Adrenal gland (tissue), 12 donors: ENCODE results near the gene KLHL13. TPM values are rescaled to one million over a fixed set of nuclear protein-coding genes. Genes with fewer than 3 reads are reported as not detected.

ENCODE experiments used
- DNase-seq, 7 donors: peaks; one replicate each; pipeline ENCODE4 v3.0.0-alpha.2; 2019 to 2020
- H3K27ac ChIP-seq, 5 donors: fragments of 200-600 bp; sonication (generic) in 4 of 5; 1 replicate in 3 of 5; 2 replicates in 2 of 5; pipeline versions ENCODE4 v1.5.1 to v1.8.0; 2016 to 2020; ENCODE audit warnings: mild to moderate bottlenecking in 1 of 5
- H3K27me3 ChIP-seq: fragments of 200-600 bp; 2 replicates; pipeline ENCODE4 v1.8.0; 2021
- H3K36me3 ChIP-seq, 2 donors: fragments of 200-600 bp; replicated peaks in 1 of 2; 1 replicate in 1 of 2; 2 replicates in 1 of 2; pipeline versions ENCODE4 v1.5.1 to v1.8.0; 2018 to 2022
- H3K4me1 ChIP-seq, 2 donors: fragments of 200-600 bp; replicated peaks in 1 of 2; 1 replicate in 1 of 2; 2 replicates in 1 of 2; pipeline versions ENCODE4 v1.5.1 to v1.8.0; 2018 to 2021
- H3K4me3 ChIP-seq, 4 donors: fragments of 200-600 bp; sonication (generic) in 3 of 4; one replicate each; pipeline ENCODE4 v1.5.1; 2016 to 2018
- H3K9me3 ChIP-seq, 3 donors: fragments of 200-600 bp; sonication (generic) in 1 of 3; replicated peaks in 1 of 3; 1 replicate in 2 of 3; 2 replicates in 1 of 3; pipeline versions ENCODE4 v1.5.1 to v1.8.0; 2016 to 2021
- POLR2A ChIP-seq, 2 donors: fragments of 450-650 bp; IDR thresholded peaks; one replicate each; pipeline ENCODE4 v1.6.1; 2017; ENCODE audit warnings: antibody characterized with exemption in 2 of 2, mild to moderate bottlenecking in 2 of 2, moderate library complexity in 1 of 2
- WGBS, 4 donors: extraction: QIAGEN DNeasy Blood & Tissue Kit in 2 of 4; methylation state at CpG; one replicate each; pipeline versions ENCODE4 v1.1.5 to v1.1.7; 2013 to 2017; 5-methylcytosine and 5-hydroxymethylcytosine counted together
- intact Hi-C, 2 donors: fragments of 100-400 bp; cut with DNase I; formaldehyde crosslinking; loops; one replicate each; pipeline versions ENCODE4 v1.14.1 to v1.15.0; 2022 to 2023
- polyA plus RNA-seq, 3 donors: library from polyadenylated mRNA; stranded (reverse); fragments of 200-250 nt in 2 of 3; fragments of 350-450 nt in 1 of 3; fragmentation: Illumina TruSeq in 1 of 3; extraction: RNeasy Lipid Tissue Mini Kit (QIAGEN cat#74804) in 1 of 3; gene quantifications; one replicate each; pipeline ENCODE4 v1.2.3, GENCODE V29; 2013 to 2014
- total RNA-seq, 9 donors: library from RNA; depleted of rRNA in 4 of 9; stranded (reverse); fragments of >200 nt in 4 of 9; fragments of 120-200 nt in 1 of 9; fragmentation: NEBNext Ultra II Directional in 1 of 9; extraction: Animal tissue kit (Norgen Biotek cat#: 25700) in 1 of 9; gene quantifications; one replicate each; pipeline versions ENCODE4 v1.1.0 to v1.2.4, GENCODE V29; 2013 to 2023
- TF ChIP-seq, protein P1 (sequence below), 6 experiments: fragments of 450-650 bp in 4 of 6; fragments of 200-600 bp in 2 of 6; sonication (generic) in 1 of 6; IDR thresholded peaks; 1 replicate in 5 of 6; 2 replicates in 1 of 6; pipeline versions ENCODE4 v1.5.1 to v1.8.0; 2016 to 2021; ENCODE audit warnings: antibody characterized with exemption in 6 of 6, mild to moderate bottlenecking in 2 of 6, moderate library complexity in 1 of 6
- donor health status: healthy with polysubstance abuse.
- donor health status: Bipolar disorder and iron deficiency.
- donor health status: DM: yes; HTN: yes; CAD: no.
- donor health status: DM: no; HTN: no; CAD: no.
- donor health status: DM: no; HTN: no; CAD: no.
- donor health status: DM: yes; HTN: yes; CAD: no.

KLHL13 gene
- total and polyA plus RNA-seq, 12 donors = 2.9 to 55.9 (median 8.4) TPM

GRCh38 chrX:118038614-118039365 lies 77.8 kb downstream of the KLHL13 start:
- 62 to 87% (median 69%) methylated on average over 3 of the region's 3 CpGs; no CpG with 5 or more reads in 1 of the 4 donors for WGBS, 4 donors
- Histone ChIP-seq H3K4me1 (no peaks in the 10 kb centered on the region), H3K27ac (no peak overlapping the region), H3K36me3 (no peaks in the 10 kb centered on the region), H3K27me3 (no peaks in the 10 kb centered on the region), H3K4me3 (no peak overlapping the region), H3K9me3 (peaks cover 0 to 4% (median 0%) of the 10 kb centered on the region in 3 donors)
- TF ChIP-seq POLR2A (IDR thresholded peaks at IDR 0.05) = no peak
- TF ChIP-seq, protein P1, sequence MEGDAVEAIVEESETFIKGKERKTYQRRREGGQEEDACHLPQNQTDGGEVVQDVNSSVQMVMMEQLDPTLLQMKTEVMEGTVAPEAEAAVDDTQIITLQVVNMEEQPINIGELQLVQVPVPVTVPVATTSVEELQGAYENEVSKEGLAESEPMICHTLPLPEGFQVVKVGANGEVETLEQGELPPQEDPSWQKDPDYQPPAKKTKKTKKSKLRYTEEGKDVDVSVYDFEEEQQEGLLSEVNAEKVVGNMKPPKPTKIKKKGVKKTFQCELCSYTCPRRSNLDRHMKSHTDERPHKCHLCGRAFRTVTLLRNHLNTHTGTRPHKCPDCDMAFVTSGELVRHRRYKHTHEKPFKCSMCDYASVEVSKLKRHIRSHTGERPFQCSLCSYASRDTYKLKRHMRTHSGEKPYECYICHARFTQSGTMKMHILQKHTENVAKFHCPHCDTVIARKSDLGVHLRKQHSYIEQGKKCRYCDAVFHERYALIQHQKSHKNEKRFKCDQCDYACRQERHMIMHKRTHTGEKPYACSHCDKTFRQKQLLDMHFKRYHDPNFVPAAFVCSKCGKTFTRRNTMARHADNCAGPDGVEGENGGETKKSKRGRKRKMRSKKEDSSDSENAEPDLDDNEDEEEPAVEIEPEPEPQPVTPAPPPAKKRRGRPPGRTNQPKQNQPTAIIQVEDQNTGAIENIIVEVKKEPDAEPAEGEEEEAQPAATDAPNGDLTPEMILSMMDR (IDR thresholded peaks at IDR 0.05) = no peak
- DNase-seq = no peak
- intact Hi-C loops = no loop called here

GRCh38 chrX:118026631-118027030 lies 90.0 kb downstream of the KLHL13 start:
- no peak overlapping the region for H3K27ac ChIP-seq
- H3K4me1 ChIP-seq = no peaks in the 10 kb centered on the region

DNA sequence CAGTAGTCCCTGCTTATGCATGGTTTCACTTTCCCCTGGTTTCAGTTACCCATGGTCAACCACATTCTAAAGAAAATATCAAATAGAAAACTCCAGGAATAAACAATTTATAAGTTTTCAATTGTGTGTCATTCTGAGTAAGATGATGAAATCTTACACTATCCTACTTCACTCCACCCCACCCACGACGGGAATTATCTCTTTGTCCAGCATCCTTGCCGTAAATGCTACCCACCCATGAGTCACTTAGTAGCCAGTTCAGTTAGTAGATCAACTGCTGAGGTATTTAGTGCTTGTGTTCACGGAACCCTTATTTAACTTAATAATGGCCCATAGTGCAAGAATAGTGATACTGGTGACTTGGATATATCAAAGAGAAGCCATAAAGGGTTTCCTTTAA lies 91.4 kb downstream of the KLHL13 start:
- Histone ChIP-seq H3K4me3 (no peak overlapping the region), H3K4me1 (no peaks in the 10 kb centered on the region), H3K36me3 (no peaks in the 10 kb centered on the region), H3K9me3 (no peaks in the 10 kb centered on the region), H3K27ac (no peak overlapping the region), H3K27me3 (no peaks in the 10 kb centered on the region)
- WGBS, 4 donors = 63 to 92% (median 79%) methylated on average over 4 of the region's 4 CpGs
- intact Hi-C loops = no loop called here
- no peak for DNase-seq
- TF ChIP-seq POLR2A (IDR thresholded peaks at IDR 0.05) = no peak
- TF ChIP-seq, protein P1 (IDR thresholded peaks at IDR 0.05) = no peak

More at GRCh38 chrX:118026631-118027030, 90.0 kb downstream of the KLHL13 start:
- intact Hi-C loops = no loop called here
- Histone ChIP-seq H3K4me3 (no peak overlapping the region), H3K9me3 (no peaks in the 10 kb centered on the region), H3K36me3 (no peaks in the 10 kb centered on the region), H3K27me3 (no peaks in the 10 kb centered on the region)
- 56 to 87% (median 81%) methylated on average over 1 of the region's 1 CpG for WGBS, 4 donors
- DNase-seq = no peak
- no peak for TF ChIP-seq POLR2A (IDR thresholded peaks at IDR 0.05)
- TF ChIP-seq, protein P1 (IDR thresholded peaks at IDR 0.05) = no peak

DNA sequence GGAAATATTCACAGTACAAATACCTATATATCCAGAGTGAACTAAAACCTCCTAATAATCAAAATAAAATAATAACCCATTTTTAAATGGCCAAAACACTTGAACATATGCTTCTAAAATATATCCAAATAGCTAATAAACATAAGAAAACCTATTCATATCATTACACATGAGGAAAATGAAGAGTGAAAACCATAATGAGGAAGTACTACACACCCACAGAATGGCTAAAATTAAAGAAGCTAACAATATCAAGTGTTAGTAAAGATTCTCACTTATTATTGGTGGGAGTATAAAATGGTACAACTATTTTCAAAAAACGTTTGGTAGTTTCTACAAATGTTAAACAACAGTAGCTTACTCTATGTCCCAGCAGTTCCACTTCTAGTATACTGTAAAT lies 92.1 kb downstream of the KLHL13 start:
- 30 to 56% (median 40%) methylated on average over 1 of the region's 1 CpG for WGBS, 4 donors
- no peak overlapping the region for H3K4me3 ChIP-seq
- no peaks in the 10 kb centered on the region for H3K36me3 ChIP-seq
- no peaks in the 10 kb centered on the region for H3K27me3 ChIP-seq
- H3K4me1 ChIP-seq = no peaks in the 10 kb centered on the region
- no peak overlapping the region for H3K27ac ChIP-seq
- intact Hi-C loops = no loop called here
- no peak for TF ChIP-seq POLR2A (IDR thresholded peaks at IDR 0.05)
- TF ChIP-seq, protein P1 (IDR thresholded peaks at IDR 0.05) = no peak
- H3K9me3 ChIP-seq = no peaks in the 10 kb centered on the region
- no peak for DNase-seq
